Right lobe of liver (tissue), 6 donors: Measurements from ENCODE around the gene NUAK1. TPM values are rescaled to one million over a fixed set of nuclear protein-coding genes. Genes with fewer than 3 reads are reported as not detected.

Source experiments
- ATAC-seq, 4 donors: fragments of 200-7000 bp; cut with Tn5 transposase; one replicate each; pipeline ENCODE4 v1.9.1; 2020; ENCODE audit warnings: mild to moderate bottlenecking in 4 of 4, moderate library complexity in 4 of 4
- DNase-seq, 3 donors: peaks; one replicate each; pipeline ENCODE4 v3.0.0-alpha.2; 2020
- H3K27ac ChIP-seq, 3 donors: fragments of 200-600 bp; one replicate each; pipeline ENCODE4 v1.8.0; 2022
- H3K27me3 ChIP-seq, 2 donors: fragments of 200-600 bp; one replicate each; pipeline ENCODE4 v1.8.0; 2022
- H3K36me3 ChIP-seq, 4 donors: fragments of 200-600 bp; sonication (generic) in 1 of 4; one replicate each; pipeline versions ENCODE4 v1.5.1 to v1.8.0; 2017 to 2022; ENCODE audit warnings: control low read depth in 1 of 4
- H3K4me1 ChIP-seq, 4 donors: fragments of 200-600 bp; sonication (generic) in 1 of 4; one replicate each; pipeline versions ENCODE4 v1.5.1 to v1.8.0; 2017 to 2022; ENCODE audit warnings: control low read depth in 1 of 4
- H3K4me3 ChIP-seq, 3 donors: fragments of 200-600 bp; one replicate each; pipeline ENCODE4 v1.8.0; 2022
- H3K9me3 ChIP-seq, 4 donors: fragments of 200-600 bp; sonication (generic) in 1 of 4; one replicate each; pipeline versions ENCODE4 v1.5.1 to v1.8.0; 2017 to 2022; ENCODE audit warnings: control low read depth in 1 of 4
- CTCF ChIP-seq, 4 donors: fragments of 200-600 bp in 3 of 4; fragments of 450-650 bp in 1 of 4; IDR thresholded peaks; one replicate each; pipeline versions ENCODE4 v1.5.1 to v1.8.0; 2016 to 2022; ENCODE audit warnings: antibody characterized with exemption in 4 of 4, mild to moderate bottlenecking in 2 of 4
- POLR2A ChIP-seq: fragments of 450-650 bp; IDR thresholded peaks from one replicate; pipeline ENCODE4 v1.6.1; 2017; ENCODE audit warnings: antibody characterized with exemption, mild to moderate bottlenecking
- WGBS: methylation state at CpG from one replicate; pipeline ENCODE4 v1.1.6; 2018; ENCODE audit warnings: low coverage, low lambda C conversion rate; ENCODE audit not compliant: insufficient coverage; ENCODE audit errors: missing lambda C conversion rate; 5-methylcytosine and 5-hydroxymethylcytosine counted together
- intact Hi-C, 2 donors: fragments of 100-400 bp; cut with DNase I; formaldehyde crosslinking; loops; one replicate each; pipeline versions ENCODE4 v1.11.2 to v1.14.1; 2022
- total RNA-seq, 6 experiments: library from RNA; depleted of rRNA in 2 of 6; stranded (reverse); fragments of >200 nt in 2 of 6; fragmentation: NEBNext Ultra II Directional in 3 of 6; extraction: Animal tissue kit (Norgen Biotek cat#: 25700) in 3 of 6; gene quantifications; one replicate each; pipeline versions ENCODE4 v1.1.0 to v1.2.4, GENCODE V29; 2016 to 2023
- donor health status: DM: no; HTN: yes; CAD: no.
- donor health status: DM: no; HTN: no; CAD: no.
- donor health status: DM: no; HTN: no; CAD: no.
- donor health status: DM: no; HTN: yes; CAD: no.
- donor health status: DM: no; HTN: yes; CAD: no.

NUAK1 gene
- total RNA-seq, 6 experiments from 2014 or later = 2.0 to 11.0 (median 3.5) TPM

- Histone ChIP-seq H3K27ac (peak overlapping the region in 2 of 3 donors; percentile 63 to 73), H3K4me3 (no peak overlapping the region), H3K4me1 (peaks cover 0 to 19% (median 3%) of the 10 kb centered on the region in 4 donors), H3K9me3 (no peaks in the 10 kb centered on the region), H3K27me3 (no peaks in the 10 kb centered on the region), H3K36me3 (no peaks in the 10 kb centered on the region)
- 68% methylated on average over 10 of the region's 15 CpGs for WGBS
- ATAC-seq = peak; percentile 39 to 82 (median 71)
- DNase-seq = peak in 1 of 3 donors; percentile 74
- intact Hi-C loops = no loop called here
- TF ChIP-seq CTCF (IDR thresholded peaks at IDR 0.05) = no peak
- TF ChIP-seq POLR2A = no peak
Observed at GRCh38 chr12:106082216-106083175, 56.3 kb downstream of the NUAK1 start.

GRCh38 chr12:106081606-106082005, 57.1 kb downstream of the NUAK1 start:
- TF ChIP-seq POLR2A = no peak
- TF ChIP-seq CTCF (IDR thresholded peaks at IDR 0.05) = no peak
- peak overlapping the region in 1 of 3 donors; percentile 73 for H3K27ac ChIP-seq
- H3K27me3 ChIP-seq = no peaks in the 10 kb centered on the region
- H3K9me3 ChIP-seq = no peaks in the 10 kb centered on the region
- no peak overlapping the region for H3K4me3 ChIP-seq
- no peaks in the 10 kb centered on the region for H3K36me3 ChIP-seq
- H3K4me1 ChIP-seq = peaks cover 0 to 13% (median 0%) of the 10 kb centered on the region in 4 donors
- DNase-seq (no peak), ATAC-seq (peak in 1 of 4 donors; percentile 12)
- intact Hi-C loops = no loop called here

GRCh38 chr12:106080791-106081170, 58.0 kb downstream of the NUAK1 start:
- ATAC-seq (no peak), DNase-seq (no peak)
- H3K27ac ChIP-seq = no peak overlapping the region
- no peaks in the 10 kb centered on the region for H3K27me3 ChIP-seq
- peaks cover 0 to 13% (median 0%) of the 10 kb centered on the region in 4 donors for H3K4me1 ChIP-seq
- no peaks in the 10 kb centered on the region for H3K36me3 ChIP-seq
- no peaks in the 10 kb centered on the region for H3K9me3 ChIP-seq
- intact Hi-C loops = no loop called here
- no peak overlapping the region for H3K4me3 ChIP-seq
- TF ChIP-seq CTCF (IDR thresholded peaks at IDR 0.05) = no peak
- TF ChIP-seq POLR2A = no peak
- WGBS = 92% methylated on average over 2 of the region's 5 CpGs

GRCh38 chr12:106080041-106080790, 58.5 kb downstream of the NUAK1 start:
- DNase-seq (no peak), ATAC-seq (peak in 2 of 4 donors; percentile 10 to 15)
- H3K27me3 ChIP-seq = no peaks in the 10 kb centered on the region
- H3K27ac ChIP-seq = no peak overlapping the region
- H3K4me3 ChIP-seq = no peak overlapping the region
- TF ChIP-seq POLR2A (no peak), CTCF (IDR thresholded peaks at IDR 0.05) (no peak)
- intact Hi-C loops = no loop called here
- 81% methylated on average over 6 of the region's 9 CpGs for WGBS
- peaks cover 0 to 13% (median 0%) of the 10 kb centered on the region in 4 donors for H3K4me1 ChIP-seq
- no peaks in the 10 kb centered on the region for H3K9me3 ChIP-seq
- H3K36me3 ChIP-seq = no peaks in the 10 kb centered on the region
